Endothelial cell of umbilical vein (primary cell): ENCODE measurements around the gene RPL18A.

Experiments
- CTCF ChIP-seq, 2 donors: IDR thresholded peaks; 1 replicate in 1 of 2; 2 replicates in 1 of 2; pipeline ENCODE4 v1.5.1; 2011; ENCODE audit warnings: low read length in 2 of 2, mild to moderate bottlenecking in 2 of 2, moderate library complexity in 2 of 2, control low read depth in 1 of 2, inconsistent platforms in 1 of 2, low read depth in 1 of 2; ENCODE audit not compliant: insufficient read depth in 1 of 2; ENCODE audit errors: extremely low read depth in 1 of 2
- EZH2 ChIP-seq: IDR thresholded peaks from 2 replicates; pipeline ENCODE4 v1.6.1; 2012; ENCODE audit warnings: borderline replicate concordance, low read depth, mild to moderate bottlenecking, moderate library complexity, low read length, inconsistent platforms; ENCODE audit not compliant: severe bottlenecking
- FOS ChIP-seq: IDR thresholded peaks from 2 replicates; pipeline ENCODE4 v1.6.1; 2011; ENCODE audit warnings: mild to moderate bottlenecking, low read length, moderate library complexity, borderline replicate concordance; ENCODE audit not compliant: insufficient read depth
- GATA2 ChIP-seq: IDR thresholded peaks from 2 replicates; pipeline ENCODE4 v1.7.0; 2011; ENCODE audit warnings: low read depth, mild to moderate bottlenecking, moderate library complexity, mixed read lengths, low read length; ENCODE audit not compliant: insufficient read length, insufficient read depth
- POLR2A ChIP-seq: IDR thresholded peaks from 2 replicates; pipeline ENCODE4 v1.6.1; 2012; ENCODE audit warnings: low read depth, mild to moderate bottlenecking, control low read depth, low read length
- POLR2AphosphoS5 ChIP-seq: IDR thresholded peaks from 2 replicates; pipeline ENCODE4 v1.6.1; 2012; ENCODE audit warnings: low read depth, mild to moderate bottlenecking, control low read depth, low read length, moderate library complexity; ENCODE audit not compliant: insufficient read depth
- TF ChIP-seq, protein P1 (sequence below): IDR thresholded peaks from 2 replicates; pipeline ENCODE4 v1.6.1; 2011; ENCODE audit not compliant: insufficient read depth, insufficient read length

DNA sequence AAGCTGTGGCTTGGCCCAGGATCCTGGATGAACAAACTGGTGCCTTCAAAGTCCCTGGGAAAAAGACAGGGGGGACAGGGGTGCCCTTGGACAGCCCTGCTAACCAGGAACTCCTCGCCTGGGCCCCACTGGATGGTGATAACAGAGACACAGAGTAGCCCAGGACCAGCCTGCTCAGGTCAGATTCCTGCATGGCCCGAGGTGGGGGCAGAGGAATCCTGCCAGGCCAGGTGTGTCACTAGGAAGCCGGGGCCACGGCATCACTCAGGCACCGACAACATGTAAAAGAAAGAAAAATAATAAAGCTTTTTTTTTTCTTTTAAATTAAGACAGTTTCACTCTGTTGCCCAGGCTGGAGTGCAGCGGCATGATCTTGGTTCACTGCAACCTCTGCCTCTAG lies 5.6 kb upstream of the RPL18A start:
- TF ChIP-seq CTCF (IDR thresholded peaks at IDR 0.05; ENCODE audit: extremely low read depth in 1 of 2, insufficient read depth in 1 of 2, low read depth in 1 of 2, low read length in 2 of 2) (no peak), EZH2 (no peak), FOS (no peak), GATA2 (no peak), POLR2A (no peak), POLR2AphosphoS5 (no peak)
- TF ChIP-seq, protein P1, sequence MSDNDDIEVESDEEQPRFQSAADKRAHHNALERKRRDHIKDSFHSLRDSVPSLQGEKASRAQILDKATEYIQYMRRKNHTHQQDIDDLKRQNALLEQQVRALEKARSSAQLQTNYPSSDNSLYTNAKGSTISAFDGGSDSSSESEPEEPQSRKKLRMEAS: no peak
